Neural cell (in vitro differentiated cells): ENCODE data around the gene XPNPEP2. TPM values are rescaled to one million over a fixed set of nuclear protein-coding genes. Genes with fewer than 3 reads are reported as not detected.

ENCODE experiments used
- H2AFZ ChIP-seq: fragments of 200-600, 300-800 bp; sonication (generic), shearing (Covaris generic); 2 replicates; pipeline ENCODE4 v1.6.0; 2014; ENCODE audit warnings: low read depth, mild to moderate bottlenecking, antibody characterized with exemption, low read length, moderate library complexity
- H3F3A ChIP-seq: fragments of 200-600 bp; shearing (Covaris generic); 2 replicates; pipeline ENCODE4 v1.6.1; 2016; ENCODE audit warnings: mild to moderate bottlenecking, moderate library complexity, mixed read lengths, antibody characterized with exemption, low read length; ENCODE audit not compliant: insufficient read depth, poor library complexity, severe bottlenecking
- H3K27ac ChIP-seq: fragments of 200-600, 300-800 bp; sonication (generic), shearing (Covaris generic); 2 replicates; pipeline ENCODE4 v1.5.1; 2014; ENCODE audit warnings: mild to moderate bottlenecking, low read length, moderate library complexity
- H3K27me3 ChIP-seq: fragments of 300-800, 200-600 bp; sonication (generic), shearing (Covaris generic); 2 replicates; pipeline ENCODE4 v1.6.0; 2014; ENCODE audit warnings: mild to moderate bottlenecking, low read depth, low read length, moderate library complexity; ENCODE audit not compliant: insufficient read depth
- H3K36me3 ChIP-seq: fragments of 300-800, 200-600 bp; sonication (generic), shearing (Covaris generic); 2 replicates; pipeline ENCODE4 v1.5.1; 2014; ENCODE audit warnings: mild to moderate bottlenecking, antibody characterized with exemption, low read length, moderate library complexity; ENCODE audit not compliant: insufficient read depth
- H3K4me2 ChIP-seq: fragments of 300-800, 200-600 bp; sonication (generic), shearing (Covaris generic); 2 replicates; pipeline ENCODE4 v1.6.0; 2014; ENCODE audit warnings: mild to moderate bottlenecking, low read length
- H3K4me3 ChIP-seq: fragments of 300-800, 200-600 bp; sonication (generic), shearing (Covaris generic); 2 replicates; pipeline ENCODE4 v1.5.1; 2014; ENCODE audit warnings: mild to moderate bottlenecking, low read length, moderate library complexity
- H3K79me2 ChIP-seq: fragments of 200-600 bp; shearing (Covaris generic); replicated peaks from 2 replicates; pipeline ENCODE4 v1.6.0; 2014; ENCODE audit warnings: mild to moderate bottlenecking, low read length, moderate library complexity; ENCODE audit not compliant: insufficient read depth
- H3K9ac ChIP-seq: fragments of 300-800, 200-600 bp; sonication (generic), shearing (Covaris generic); 2 replicates; pipeline ENCODE4 v1.6.1; 2016; ENCODE audit warnings: mild to moderate bottlenecking, low read length, mixed read lengths
- H3K9me2 ChIP-seq: fragments of 200-600 bp; shearing (Covaris generic); 2 replicates; pipeline ENCODE4 v1.6.1; 2016; ENCODE audit warnings: mild to moderate bottlenecking, low read length, mixed read lengths; ENCODE audit not compliant: insufficient read depth
- H3K9me3 ChIP-seq: fragments of 200-600, 300-800 bp; sonication (generic), shearing (Covaris generic); 2 replicates; pipeline ENCODE4 v1.6.1; 2016; ENCODE audit warnings: mild to moderate bottlenecking, mixed run types, low read length, moderate library complexity, mixed read lengths
- H4K20me1 ChIP-seq: fragments of 200-600 bp; shearing (Covaris generic); 2 replicates; pipeline ENCODE4 v1.6.1; 2016; ENCODE audit warnings: mild to moderate bottlenecking, mixed run types; ENCODE audit not compliant: insufficient read depth
- EP300 ChIP-seq: fragments of 450-650 bp; conservative IDR thresholded peaks from 2 replicates; pipeline ENCODE4 v1.6.1; 2014; ENCODE audit warnings: antibody characterized with exemption, mild to moderate bottlenecking, moderate library complexity; ENCODE audit not compliant: poor library complexity, severe bottlenecking
- EZH2 ChIP-seq: fragments of 200-600, 300-800 bp; shearing (Covaris generic), sonication (generic); IDR thresholded peaks from 2 replicates; pipeline ENCODE4 v1.6.1; 2014; ENCODE audit warnings: antibody characterized with exemption, low read length, borderline replicate concordance, mild to moderate bottlenecking; ENCODE audit not compliant: insufficient read depth, poor library complexity, severe bottlenecking
- MXI1 ChIP-seq: fragments of 450-650 bp; conservative IDR thresholded peaks from 2 replicates; pipeline ENCODE4 v1.6.1; 2014; ENCODE audit warnings: antibody characterized with exemption, mild to moderate bottlenecking; ENCODE audit not compliant: poor library complexity, severe bottlenecking
- POLR2AphosphoS5 ChIP-seq: IDR thresholded peaks from 2 replicates; pipeline ENCODE4 v1.6.1; 2012
- RAD21 ChIP-seq: fragments of 450-650 bp; conservative IDR thresholded peaks from 2 replicates; pipeline ENCODE4 v1.6.1; 2014; ENCODE audit warnings: antibody characterized with exemption, mild to moderate bottlenecking, moderate library complexity
- SMC3 ChIP-seq: fragments of 450-650 bp; conservative IDR thresholded peaks from 2 replicates; pipeline ENCODE4 v1.6.1; 2014; ENCODE audit warnings: antibody characterized with exemption, mild to moderate bottlenecking, moderate library complexity; ENCODE audit not compliant: poor library complexity
- TAF1 ChIP-seq: IDR thresholded peaks from 2 replicates; pipeline ENCODE4 v1.6.1; 2012; ENCODE audit warnings: low read depth
- polyA plus RNA-seq: library from polyadenylated mRNA; depleted of rRNA; stranded (reverse); fragments of >200 nt; gene quantifications from 2 replicates; pipeline ENCODE4 v1.2.3, GENCODE V29; 2014
- TF ChIP-seq, protein P1 (sequence below): IDR thresholded peaks from 2 replicates; pipeline ENCODE4 v1.6.1; 2012; ENCODE audit warnings: borderline replicate concordance
- TF ChIP-seq, protein P2 (sequence below): fragments of 450-650 bp; IDR thresholded peaks from 2 replicates; pipeline ENCODE4 v1.5.1; 2014; ENCODE audit warnings: antibody characterized with exemption, mild to moderate bottlenecking, moderate library complexity; ENCODE audit not compliant: poor library complexity, severe bottlenecking

Gene XPNPEP2
- polyA plus RNA-seq, 1 donor from 2014 or later, result not detected

DNA sequence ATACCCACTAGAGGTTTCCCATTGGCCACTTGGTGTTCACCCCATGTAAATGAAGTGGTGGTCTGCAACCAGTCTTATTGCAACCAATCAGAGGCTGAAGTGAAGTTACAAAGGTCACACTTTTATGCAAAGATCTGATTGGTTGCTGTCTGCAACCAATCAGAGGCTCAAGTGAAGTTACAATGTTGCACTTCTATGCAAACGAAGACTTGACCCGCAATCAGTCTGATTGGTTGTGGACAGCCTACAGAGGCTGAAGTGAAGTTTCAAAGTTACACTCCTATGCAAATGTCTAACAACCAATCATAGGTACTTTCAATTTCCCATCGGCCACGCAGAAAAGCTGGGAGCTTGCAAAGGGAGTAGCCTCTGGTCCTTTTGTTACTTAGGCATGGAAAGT, 22.3 kb upstream of the XPNPEP2 start:
- TF ChIP-seq POLR2AphosphoS5 (no peak), RAD21 (no peak), EZH2 (no peak), MXI1 (no peak), SMC3 (no peak), EP300 (no peak), TAF1 (no peak)
- TF ChIP-seq, protein P1, sequence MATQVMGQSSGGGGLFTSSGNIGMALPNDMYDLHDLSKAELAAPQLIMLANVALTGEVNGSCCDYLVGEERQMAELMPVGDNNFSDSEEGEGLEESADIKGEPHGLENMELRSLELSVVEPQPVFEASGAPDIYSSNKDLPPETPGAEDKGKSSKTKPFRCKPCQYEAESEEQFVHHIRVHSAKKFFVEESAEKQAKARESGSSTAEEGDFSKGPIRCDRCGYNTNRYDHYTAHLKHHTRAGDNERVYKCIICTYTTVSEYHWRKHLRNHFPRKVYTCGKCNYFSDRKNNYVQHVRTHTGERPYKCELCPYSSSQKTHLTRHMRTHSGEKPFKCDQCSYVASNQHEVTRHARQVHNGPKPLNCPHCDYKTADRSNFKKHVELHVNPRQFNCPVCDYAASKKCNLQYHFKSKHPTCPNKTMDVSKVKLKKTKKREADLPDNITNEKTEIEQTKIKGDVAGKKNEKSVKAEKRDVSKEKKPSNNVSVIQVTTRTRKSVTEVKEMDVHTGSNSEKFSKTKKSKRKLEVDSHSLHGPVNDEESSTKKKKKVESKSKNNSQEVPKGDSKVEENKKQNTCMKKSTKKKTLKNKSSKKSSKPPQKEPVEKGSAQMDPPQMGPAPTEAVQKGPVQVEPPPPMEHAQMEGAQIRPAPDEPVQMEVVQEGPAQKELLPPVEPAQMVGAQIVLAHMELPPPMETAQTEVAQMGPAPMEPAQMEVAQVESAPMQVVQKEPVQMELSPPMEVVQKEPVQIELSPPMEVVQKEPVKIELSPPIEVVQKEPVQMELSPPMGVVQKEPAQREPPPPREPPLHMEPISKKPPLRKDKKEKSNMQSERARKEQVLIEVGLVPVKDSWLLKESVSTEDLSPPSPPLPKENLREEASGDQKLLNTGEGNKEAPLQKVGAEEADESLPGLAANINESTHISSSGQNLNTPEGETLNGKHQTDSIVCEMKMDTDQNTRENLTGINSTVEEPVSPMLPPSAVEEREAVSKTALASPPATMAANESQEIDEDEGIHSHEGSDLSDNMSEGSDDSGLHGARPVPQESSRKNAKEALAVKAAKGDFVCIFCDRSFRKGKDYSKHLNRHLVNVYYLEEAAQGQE, result no peak
- TF ChIP-seq, protein P2, sequence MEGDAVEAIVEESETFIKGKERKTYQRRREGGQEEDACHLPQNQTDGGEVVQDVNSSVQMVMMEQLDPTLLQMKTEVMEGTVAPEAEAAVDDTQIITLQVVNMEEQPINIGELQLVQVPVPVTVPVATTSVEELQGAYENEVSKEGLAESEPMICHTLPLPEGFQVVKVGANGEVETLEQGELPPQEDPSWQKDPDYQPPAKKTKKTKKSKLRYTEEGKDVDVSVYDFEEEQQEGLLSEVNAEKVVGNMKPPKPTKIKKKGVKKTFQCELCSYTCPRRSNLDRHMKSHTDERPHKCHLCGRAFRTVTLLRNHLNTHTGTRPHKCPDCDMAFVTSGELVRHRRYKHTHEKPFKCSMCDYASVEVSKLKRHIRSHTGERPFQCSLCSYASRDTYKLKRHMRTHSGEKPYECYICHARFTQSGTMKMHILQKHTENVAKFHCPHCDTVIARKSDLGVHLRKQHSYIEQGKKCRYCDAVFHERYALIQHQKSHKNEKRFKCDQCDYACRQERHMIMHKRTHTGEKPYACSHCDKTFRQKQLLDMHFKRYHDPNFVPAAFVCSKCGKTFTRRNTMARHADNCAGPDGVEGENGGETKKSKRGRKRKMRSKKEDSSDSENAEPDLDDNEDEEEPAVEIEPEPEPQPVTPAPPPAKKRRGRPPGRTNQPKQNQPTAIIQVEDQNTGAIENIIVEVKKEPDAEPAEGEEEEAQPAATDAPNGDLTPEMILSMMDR, result no peak
- no peak overlapping the region for H3K4me3 ChIP-seq
- no peaks in the 10 kb centered on the region for H3K9me3 ChIP-seq
- H3K9me2 ChIP-seq, result no peaks in the 10 kb centered on the region
- no peak overlapping the region for H3K9ac ChIP-seq
- H3K36me3 ChIP-seq, result no peaks in the 10 kb centered on the region
- no peak overlapping the region for H3K4me2 ChIP-seq
- no peaks in the 10 kb centered on the region for H4K20me1 ChIP-seq
- H3F3A ChIP-seq, result no peaks in the 10 kb centered on the region
- H3K27ac ChIP-seq, result no peak overlapping the region
- no peaks in the 10 kb centered on the region for H3K79me2 ChIP-seq
- no peaks in the 10 kb centered on the region for H3K27me3 ChIP-seq
- no peak overlapping the region for H2AFZ ChIP-seq

DNA sequence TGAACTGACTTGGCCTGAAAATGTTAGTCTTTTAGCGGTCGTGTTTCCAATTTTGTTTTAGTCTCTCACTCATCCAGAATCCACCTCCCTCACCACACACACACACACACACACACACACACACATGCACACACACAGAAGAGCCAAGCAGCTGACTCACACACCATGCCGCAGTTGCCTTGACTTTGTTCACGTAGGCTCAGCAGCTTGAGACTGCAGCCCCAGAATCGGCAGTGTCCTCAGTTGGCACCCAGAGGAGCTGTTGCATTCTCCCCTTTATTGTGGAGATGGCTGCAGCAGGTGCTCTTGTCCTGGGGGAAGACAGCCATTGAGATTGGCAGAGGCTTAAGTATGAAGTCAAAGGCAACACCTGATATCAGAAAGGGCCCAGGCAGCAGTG, 20.9 kb upstream of the XPNPEP2 start:
- TF ChIP-seq, protein P2, result no peak
- TF ChIP-seq, protein P1, result no peak
- TF ChIP-seq EP300 (no peak), TAF1 (no peak), RAD21 (no peak), EZH2 (no peak), MXI1 (no peak), POLR2AphosphoS5 (no peak), SMC3 (no peak)
- no peak overlapping the region for H2AFZ ChIP-seq
- H3K4me2 ChIP-seq, result no peak overlapping the region
- no peaks in the 10 kb centered on the region for H3K27me3 ChIP-seq
- H3K9me2 ChIP-seq, result no peaks in the 10 kb centered on the region
- no peak overlapping the region for H3K27ac ChIP-seq
- H3K36me3 ChIP-seq, result no peaks in the 10 kb centered on the region
- H3K9me3 ChIP-seq, result no peaks in the 10 kb centered on the region
- no peak overlapping the region for H3K4me3 ChIP-seq
- no peaks in the 10 kb centered on the region for H4K20me1 ChIP-seq
- no peak overlapping the region for H3K9ac ChIP-seq
- no peaks in the 10 kb centered on the region for H3K79me2 ChIP-seq
- no peaks in the 10 kb centered on the region for H3F3A ChIP-seq
